GM12878 (cell line): ENCODE measurements around the gene FOXO3. TPM values are rescaled to one million over a fixed set of nuclear protein-coding genes. Genes with fewer than 3 reads are reported as not detected.

ENCODE experiments used
- ATAC-seq: fragments of 200-7000 bp; cut with Tn5 transposase; 3 replicates; pipeline ENCODE4 v1.9.1; 2020; ENCODE audit warnings: mild to moderate bottlenecking, moderate library complexity
- BruUV-seq: library from RNA; stranded (reverse); fragments of 400-500 nt; replicated peaks from 2 replicates; lab custom pipeline; 2021; lab: Mats Ljungman, UMichigan
- CTCF ChIA-PET: fragments of 300-600 bp; sonication (Branson Sonifier 250); formaldehyde crosslinking; extraction: SDS; loops from one replicate; lab custom pipeline; 2021; ENCODE audit warnings: inconsistent platforms; lab: Yijun Ruan, JAX
- POLR2A ChIA-PET: fragments of 350-600 bp; formaldehyde crosslinking; extraction: SDS; loops from one replicate; lab custom pipeline; 2021; ENCODE audit warnings: inconsistent platforms; lab: Charles Lee
- RAD21 ChIA-PET: fragments of 300-600 bp; sonication (Branson Sonifier 250); formaldehyde crosslinking; loops from one replicate; lab custom pipeline; 2023; ENCODE audit warnings: antibody characterized with exemption; ENCODE audit not compliant: unreplicated experiment; lab: Charles Lee
- SMC1A ChIA-PET: fragments of 300-600 bp; sonication (Branson Sonifier 250); formaldehyde crosslinking; loops from one replicate; lab custom pipeline; 2023; ENCODE audit not compliant: unreplicated experiment, uncharacterized antibody; lab: Charles Lee
- DNase-seq: peaks from one replicate; pipeline ENCODE4 v3.0.0-alpha.2; 2011; ENCODE audit warnings: low read depth, low spot score
- FAIRE-seq: peaks from 3 replicates; lab custom pipeline; 2011; peaks lifted over from hg19 to GRCh38; lab: Jason Lieb, UNC
- H2AFZ ChIP-seq: 2 replicates; pipeline ENCODE4 v1.6.0; 2011; ENCODE audit warnings: low read depth, low read length, control low read depth; ENCODE audit not compliant: control insufficient read depth
- H3K27ac ChIP-seq: 2 replicates; pipeline ENCODE4 v1.5.1; 2011; ENCODE audit warnings: control low read depth; ENCODE audit not compliant: control insufficient read depth, insufficient read depth
- H3K27me3 ChIP-seq, 2 experiments: replicated peaks in 1 of 2; 2 replicates each; pipeline versions ENCODE4 v1.6.0 to v1.6.1; 2011; ENCODE audit warnings: low read length in 1 of 2; ENCODE audit not compliant: control insufficient read depth in 2 of 2, insufficient read depth in 2 of 2
- H3K36me3 ChIP-seq, 2 experiments: 2 replicates each; pipeline ENCODE4 v1.5.1; 2011; ENCODE audit warnings: low read length in 1 of 2; ENCODE audit not compliant: control insufficient read depth in 2 of 2, insufficient read depth in 2 of 2
- H3K4me1 ChIP-seq: 2 replicates; pipeline ENCODE4 v1.6.1; 2011; ENCODE audit warnings: mild to moderate bottlenecking, low read length, moderate library complexity, mixed read lengths; ENCODE audit not compliant: control insufficient read depth, insufficient read depth
- H3K4me2 ChIP-seq: 2 replicates; pipeline ENCODE4 v1.6.0; 2011; ENCODE audit warnings: control low read depth; ENCODE audit not compliant: control insufficient read depth, insufficient read depth
- H3K4me3 ChIP-seq: fragments of 200-600 bp; sonication (generic); 2 replicates; pipeline ENCODE4 v1.5.1; 2016
- H3K79me2 ChIP-seq: 2 replicates; pipeline ENCODE4 v1.6.0; 2011; ENCODE audit warnings: low read length; ENCODE audit not compliant: control insufficient read depth, insufficient read depth
- H3K9ac ChIP-seq: 2 replicates; pipeline ENCODE4 v1.8.0; 2011; ENCODE audit warnings: low read length, control low read depth, mixed read lengths; ENCODE audit not compliant: control insufficient read depth, insufficient read depth
- H3K9me3 ChIP-seq: replicated peaks from 3 replicates; pipeline ENCODE4 v1.5.1; 2011; ENCODE audit warnings: mild to moderate bottlenecking, low read length; ENCODE audit not compliant: control insufficient read depth, insufficient read depth
- H4K20me1 ChIP-seq: 2 replicates; pipeline ENCODE4 v1.6.0; 2011; ENCODE audit not compliant: control insufficient read depth, insufficient read depth
- BACH1 ChIP-seq: fragments of 450-650 bp; IDR thresholded peaks from 2 replicates; pipeline ENCODE4 v1.6.1; 2017; ENCODE audit warnings: mild to moderate bottlenecking, borderline replicate concordance
- BCL3 ChIP-seq: IDR thresholded peaks from 2 replicates; pipeline ENCODE4 v1.6.1; 2011; ENCODE audit warnings: borderline replicate concordance, low read depth, mild to moderate bottlenecking, moderate library complexity, low read length; ENCODE audit not compliant: insufficient read depth, poor library complexity, severe bottlenecking
- ETV6 ChIP-seq, 2 experiments: fragments of 450-650 bp in 1 of 2; IDR thresholded peaks in 1 of 2; conservative IDR thresholded peaks in 1 of 2; 2 replicates each; pipeline ENCODE4 v1.6.1; 2014; ENCODE audit warnings: antibody characterized with exemption in 1 of 2, borderline replicate concordance in 1 of 2, low read depth in 1 of 2, mild to moderate bottlenecking in 1 of 2, moderate library complexity in 1 of 2
- HCFC1 ChIP-seq: fragments of 150-350 bp; IDR thresholded peaks from 2 replicates; pipeline ENCODE4 v1.6.1; 2014; ENCODE audit warnings: low read length
- NR2F1 ChIP-seq: fragments of 450-650 bp; conservative IDR thresholded peaks from 2 replicates; pipeline ENCODE4 v1.6.1; 2017; ENCODE audit warnings: mild to moderate bottlenecking
- RELB ChIP-seq: fragments of 450-650 bp; IDR thresholded peaks from 2 replicates; pipeline ENCODE4 v1.6.1; 2017; ENCODE audit warnings: low read depth, mild to moderate bottlenecking, moderate library complexity
- USF1 ChIP-seq: IDR thresholded peaks from 2 replicates; pipeline ENCODE4 v1.6.1; 2011; ENCODE audit warnings: borderline replicate concordance, low read depth, mild to moderate bottlenecking, moderate library complexity, mixed read lengths, low read length; ENCODE audit not compliant: insufficient read depth; ENCODE audit errors: extremely low read length
- WRNIP1 ChIP-seq: IDR thresholded peaks from 2 replicates; pipeline ENCODE4 v1.6.1; 2011; ENCODE audit warnings: low read depth, low read length, improper control_type of control experiment, borderline replicate concordance
- WGBS: methylation state at CpG from one replicate; pipeline ENCODE4 v1.1.6; 2016; ENCODE audit warnings: low lambda C conversion rate; ENCODE audit not compliant: insufficient replicate concordance, insufficient coverage; ENCODE audit errors: missing lambda C conversion rate; 5-methylcytosine and 5-hydroxymethylcytosine counted together
- in situ Hi-C: fragments of 300-500 bp; cut with MboI; formaldehyde crosslinking; loops from 9 replicates; pipeline ENCODE4 v1.14.3; 2018; ENCODE audit warnings: mixed read lengths
- intact Hi-C: fragments of 100-400 bp; cut with micrococcal nuclease; formaldehyde crosslinking; loops from one replicate; pipeline ENCODE4 v1.14.2; 2022; ENCODE audit not compliant: unreplicated experiment
- polyA plus RNA-seq, 11 experiments: library from polyadenylated mRNA; depleted of rRNA in 4 of 11; unstranded in 6 of 11; stranded (reverse) in 5 of 11; fragments of >200 nt; fragmentation: Nextera tagmentation in 4 of 11; fragmentation: Illumina TruSeq in 1 of 11; extraction: Ambion mirVana in 4 of 11; extraction: Trizol in 1 of 11; gene quantifications; 1 replicate in 1 of 11; 2 replicates in 10 of 11; pipeline versions ENCODE4 v1.2.1 to v1.2.3, GENCODE V29; 2011 to 2016; ENCODE audit warnings: inconsistent platforms in 2 of 11, missing spikeins in 2 of 11, low read depth in 1 of 11
- total RNA-seq, 4 experiments: library from RNA; depleted of rRNA in 3 of 4; stranded (reverse); fragments of >200 nt in 3 of 4; fragmentation: Illumina TruSeq in 1 of 4; extraction: Trizol in 1 of 4; gene quantifications; 2 replicates each; pipeline versions ENCODE4 v1.2.1 to v1.2.3, GENCODE V29; 2013 to 2021

The FOXO3 gene
- total and polyA plus RNA-seq, 10 of the 15 experiments (the other 5 are each of a cell fraction or from before 2014, with no cell fraction given), result 0.82 to 4.5 (median 1.7) TPM

GRCh38 chr6:108685970-108686369 is 125.3 kb downstream of the FOXO3 start:
- ATAC-seq (no peak), FAIRE-seq (no peak), DNase-seq (no peak)
- H3K4me3 ChIP-seq, result no peak overlapping the region
- H3K27ac ChIP-seq, result no peak overlapping the region
- RAD21 ChIA-PET, result no interaction called here
- H3K9ac ChIP-seq, result no peak overlapping the region
- 100% methylated on average over 4 of the region's 4 CpGs for WGBS
- H3K27me3 ChIP-seq, result no peaks in the 10 kb centered on the region
- CTCF ChIA-PET, result no interaction called here
- H3K36me3 ChIP-seq, result no peaks in the 10 kb centered on the region; a peak in 1 of 4 replicates
- intact Hi-C loops, result no loop called here
- SMC1A ChIA-PET, result interaction anchor here (0.9 to 1.6 kb wide), 2 partner anchors 17 to 144 kb away, joined by 3 to 4 read pairs; no protein-coding TSS in a partner anchor
- no peak for TF ChIP-seq HCFC1
- no peak for TF ChIP-seq BCL3
- TF ChIP-seq NR2F1, result no peak
- no peak for TF ChIP-seq ETV6 (conservative IDR thresholded peaks at IDR 0.05 in 1 of 2, IDR thresholded peaks at IDR 0.05 in 1 of 2; ENCODE audit: borderline replicate concordance in 1 of 2, low read depth in 1 of 2)
- TF ChIP-seq WRNIP1, result no peak
- TF ChIP-seq RELB, result no peak
- no peak for TF ChIP-seq BACH1
- no peak for TF ChIP-seq USF1
- POLR2A ChIA-PET, result no interaction called here
- H3K4me2 ChIP-seq, result no peak overlapping the region
- no peak overlapping the region for H2AFZ ChIP-seq
- no peaks in the 10 kb centered on the region for H3K79me2 ChIP-seq
- in situ Hi-C loops, result no loop called here
- H3K4me1 ChIP-seq, result peaks cover 6% of the 10 kb centered on the region
- no peaks in the 10 kb centered on the region for H4K20me1 ChIP-seq
- no TSS peak for BruUV-seq
- no peaks in the 10 kb centered on the region for H3K9me3 ChIP-seq
